HG02870 (cell line): ENCODE data around the gene TRPV3.
"Not testable (repeated sequence)": the region's sequence is repeated elsewhere in the genome, so short reads cannot be mapped to it uniquely, and the experiment has no call there.

ENCODE experiments used
- ATAC-seq: cut with Tn5 transposase; IDR thresholded peaks from one replicate; pipeline ENCODE4 v1.9.1; 2021; ENCODE audit warnings: mild to moderate bottlenecking, moderate library complexity; ENCODE audit not compliant: unreplicated experiment

TRPV3 gene

DNA sequence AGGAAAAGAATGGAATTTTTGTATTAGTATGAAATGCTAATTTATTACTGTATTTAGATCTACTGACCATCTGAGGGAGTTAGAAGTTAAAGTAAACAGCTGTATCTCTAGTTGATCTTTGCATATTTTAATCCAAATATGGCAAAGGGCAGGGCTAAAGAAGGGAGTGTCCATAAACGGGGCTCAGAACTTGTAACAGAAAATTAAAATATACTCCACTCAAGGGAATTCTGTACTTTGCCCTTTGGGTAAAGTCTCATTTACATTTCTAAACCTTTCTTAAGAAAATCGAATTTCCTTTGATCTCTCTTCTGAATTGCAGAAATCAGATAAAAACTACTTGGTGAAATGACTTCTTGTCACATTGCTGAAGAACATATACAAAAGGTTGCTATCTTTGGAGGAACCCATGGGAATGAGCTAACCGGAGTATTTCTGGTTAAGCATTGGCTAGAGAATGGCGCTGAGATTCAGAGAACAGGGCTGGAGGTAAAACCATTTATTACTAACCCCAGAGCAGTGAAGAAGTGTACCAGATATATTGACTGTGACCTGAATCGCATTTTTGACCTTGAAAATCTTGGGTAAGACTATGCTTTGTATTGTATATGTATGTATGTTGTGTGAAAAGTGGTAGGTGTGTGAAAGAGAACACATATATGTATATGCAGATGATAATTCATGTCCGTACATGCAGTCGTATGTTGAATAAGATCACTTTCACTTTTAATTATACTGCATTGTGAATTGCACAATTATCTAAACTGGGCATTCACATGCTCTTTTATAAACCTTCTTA lies 81.6 kb downstream of the TRPV3 start, which contains the start of gene ASPA:
Gene ASPA, plus strand, starts transcription at position 186 of the 799 bp plus-strand sequence. Its CDS starts 163 bp downstream, at position 349.
- ATAC-seq: no peak

GRCh38 chr17:3475251-3475685 lies 82.3 kb downstream of the TRPV3 start:
- no peak for ATAC-seq

DNA sequence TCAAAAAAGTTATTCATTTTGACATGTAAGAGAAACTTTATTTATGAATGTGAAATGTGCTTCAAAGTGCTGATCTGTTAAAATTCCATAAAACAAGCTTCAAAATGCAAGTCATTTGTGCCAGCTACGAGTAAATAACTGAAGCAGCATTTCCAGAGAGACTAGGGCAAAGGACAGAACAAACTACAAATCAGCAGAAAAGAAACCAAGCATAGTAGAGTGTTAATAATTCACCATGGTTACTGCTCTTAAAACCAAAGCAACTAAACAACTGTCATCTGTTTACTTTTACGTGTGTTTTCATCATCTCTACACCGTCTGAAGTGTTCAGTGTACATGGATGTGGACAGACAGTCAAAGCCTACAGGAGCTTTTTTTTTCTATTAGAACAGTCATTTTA lies 83.4 kb downstream of the TRPV3 start:
- no peak for ATAC-seq

DNA sequence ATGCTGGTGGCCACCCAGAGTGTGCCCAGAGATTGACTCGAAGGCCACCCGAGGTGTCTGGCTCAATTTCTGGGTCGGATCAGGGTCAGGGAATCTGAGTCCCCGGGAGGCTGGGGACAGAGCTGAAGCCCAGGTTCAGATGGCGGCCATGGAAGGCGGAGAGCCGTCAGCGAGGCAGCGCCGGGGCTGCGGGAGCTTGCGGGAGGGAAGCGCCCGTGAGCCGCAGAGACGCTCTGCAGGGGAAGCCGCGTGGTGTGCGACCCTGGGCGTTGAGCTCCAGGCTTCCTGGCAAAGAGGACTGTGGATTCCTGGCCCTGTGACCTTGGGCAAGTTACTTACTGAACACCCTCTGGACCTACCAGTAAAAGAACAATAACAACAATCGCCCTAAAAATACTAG lies 85.5 kb downstream of the TRPV3 start:
- no peak for ATAC-seq

GRCh38 chr17:3471599-3471998 lies 86.0 kb downstream of the TRPV3 start, which contains the start of gene SPATA22:
Gene SPATA22 (minus strand): TSS chr17:3471819. CDS start chr17:3469325, 2,494 bp downstream.
- ATAC-seq: no peak

DNA sequence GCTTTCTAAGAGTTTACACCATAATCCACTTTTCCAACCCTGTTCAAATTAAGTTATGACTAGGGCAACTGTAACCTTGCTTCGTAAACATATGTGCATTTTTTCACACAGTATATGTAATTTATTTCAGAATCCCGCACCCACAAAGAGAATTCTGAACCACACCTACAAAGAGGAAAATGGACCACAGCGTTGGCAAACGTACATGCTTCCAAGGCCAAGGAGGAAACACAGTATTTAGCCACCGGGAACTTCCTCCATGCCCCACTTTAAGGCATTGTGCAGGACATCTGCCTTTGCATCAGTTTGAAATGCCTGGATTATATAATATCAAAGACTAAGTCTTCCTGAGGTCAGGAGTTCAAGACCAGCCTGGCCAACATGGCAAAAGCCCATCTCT lies 88.1 kb downstream of the TRPV3 start:
- ATAC-seq: no peak

GRCh38 chr17:3466355-3466754 lies 91.3 kb downstream of the TRPV3 start:
- not testable (repeated sequence) for ATAC-seq
